Fibroblast of lung (primary cell): ENCODE measurements around the gene DPEP3.

ENCODE experiments used
- CTCF ChIP-seq, 2 donors: IDR thresholded peaks in 1 of 2; conservative IDR thresholded peaks in 1 of 2; 1 replicate in 1 of 2; 2 replicates in 1 of 2; pipeline ENCODE4 v1.5.1; 2011 to 2012; ENCODE audit warnings: low read length in 2 of 2, control low read depth in 1 of 2, inconsistent platforms in 1 of 2, low read depth in 1 of 2, mild to moderate bottlenecking in 1 of 2
- EZH2 ChIP-seq: IDR thresholded peaks from 2 replicates; pipeline ENCODE4 v1.5.1; 2012; ENCODE audit warnings: low read length, control low read depth, mild to moderate bottlenecking; ENCODE audit errors: missing control alignments

- TF ChIP-seq CTCF (conservative IDR thresholded peaks at IDR 0.05 in 1 of 2, IDR thresholded peaks at IDR 0.05 in 1 of 2; ENCODE audit: low read depth in 1 of 2, low read length in 2 of 2) = no peak
- no peak for TF ChIP-seq EZH2
Observed at GRCh38 chr16:68019167-68019680, 38.9 kb upstream of the DPEP3 start.
